Panc1 (cell line): ENCODE measurements around the gene GID4. TPM values are rescaled to one million over a fixed set of nuclear protein-coding genes. Genes with fewer than 3 reads are reported as not detected.

Experiments used
- ATAC-seq: fragments of 200-7000 bp; cut with Tn5 transposase; 2 replicates; pipeline ENCODE4 v1.9.1; 2020; ENCODE audit warnings: mild to moderate bottlenecking, moderate library complexity
- BruUV-seq: library from RNA; stranded (reverse); fragments of 400-500 nt; replicated peaks from 2 replicates; lab custom pipeline; 2021; lab: Mats Ljungman, UMichigan
- CTCF ChIA-PET: fragments of 300-600 bp; sonication (Branson Sonifier 250); formaldehyde crosslinking; loops from one replicate; lab custom pipeline; 2022; ENCODE audit warnings: antibody characterized with exemption; lab: Charles Lee
- POLR2A ChIA-PET: fragments of 300-600 bp; sonication (Branson Sonifier 250); formaldehyde crosslinking; loops from one replicate; lab custom pipeline; 2022; ENCODE audit warnings: antibody characterized with exemption; lab: Charles Lee
- DNase-seq: peaks from one replicate; pipeline ENCODE4 v3.0.0-alpha.2; 2010; ENCODE audit warnings: low read depth, low spot score
- H3K27ac ChIP-seq: 2 replicates; pipeline ENCODE4 v1.5.1; 2011; ENCODE audit warnings: mild to moderate bottlenecking, low read length, inconsistent platforms
- H3K27me3 ChIP-seq: fragments of 200-500 bp; sonication (Bioruptor generic); 2 replicates; pipeline ENCODE4 v1.6.0; 2014; ENCODE audit warnings: low read length, inconsistent platforms; ENCODE audit not compliant: control insufficient read depth, insufficient read depth
- H3K36me3 ChIP-seq: fragments of 200-500 bp; sonication (Bioruptor generic); 2 replicates; pipeline ENCODE4 v1.5.1; 2014; ENCODE audit warnings: inconsistent platforms, mild to moderate bottlenecking, low read length, moderate library complexity; ENCODE audit not compliant: control insufficient read depth, insufficient read depth
- H3K4me1 ChIP-seq: 2 replicates; pipeline ENCODE4 v1.5.1; 2011; ENCODE audit warnings: inconsistent platforms, mild to moderate bottlenecking, low read length, moderate library complexity; ENCODE audit not compliant: control insufficient read depth, insufficient read depth
- H3K4me3 ChIP-seq, 2 experiments: 2 replicates each; pipeline ENCODE4 v1.5.1; 2011 to 2012; ENCODE audit warnings: low read depth in 2 of 2, low read length in 2 of 2, mild to moderate bottlenecking in 2 of 2, inconsistent platforms in 1 of 2, moderate library complexity in 1 of 2
- H3K9me3 ChIP-seq: fragments of 200-500 bp; sonication (Bioruptor generic); 2 replicates; pipeline ENCODE4 v1.5.1; 2014; ENCODE audit warnings: low read depth, mild to moderate bottlenecking, inconsistent platforms, low read length, moderate library complexity; ENCODE audit not compliant: control insufficient read depth, insufficient read depth
- CTCF ChIP-seq: fragments of 450-650 bp; IDR thresholded peaks from 2 replicates; pipeline ENCODE4 v1.5.1; 2017; ENCODE audit warnings: mild to moderate bottlenecking
- POLR2AphosphoS5 ChIP-seq: IDR thresholded peaks from 2 replicates; pipeline ENCODE4 v1.6.1; 2012; ENCODE audit warnings: mild to moderate bottlenecking, low read depth, low read length, moderate library complexity
- REST ChIP-seq, 2 experiments: IDR thresholded peaks; 2 replicates each; pipeline ENCODE4 v1.6.1; 2011 to 2012; ENCODE audit warnings: low read depth in 2 of 2, control low read depth in 1 of 2, low read length in 1 of 2, mild to moderate bottlenecking in 1 of 2, moderate library complexity in 1 of 2; ENCODE audit not compliant: insufficient read depth in 1 of 2
- SIN3A ChIP-seq: IDR thresholded peaks from 2 replicates; pipeline ENCODE4 v1.6.1; 2012; ENCODE audit warnings: low read depth, mild to moderate bottlenecking, low read length, moderate library complexity, borderline replicate concordance; ENCODE audit not compliant: insufficient read depth
- TCF7L2 ChIP-seq: IDR thresholded peaks from 2 replicates; pipeline ENCODE4 v1.6.1; 2011; ENCODE audit warnings: mild to moderate bottlenecking, low read depth, low read length, inconsistent platforms
- in situ Hi-C: cut with HindIII; loops from 2 replicates; pipeline ENCODE4 v1.10.0; 2016; ENCODE audit warnings: low sequenced_read_pairs, low pct_unique_long_range_greater_than_20kb
- intact Hi-C: fragments of 100-400 bp; cut with micrococcal nuclease; formaldehyde crosslinking; loops from one replicate; pipeline ENCODE4 v1.10.0; 2022; ENCODE audit not compliant: unreplicated experiment
- total RNA-seq: library from RNA; stranded (reverse); gene quantifications from one replicate; pipeline ENCODE4 v1.2.1, GENCODE V29; 2021; ENCODE audit not compliant: unreplicated experiment

Gene GID4
- total RNA-seq, 1 experiment from 2014 or later: 11.1 TPM

GRCh38 chr17:18035704-18036103 is 3.5 kb upstream of the GID4 start:
- intact Hi-C loops: loop anchor here (10.0 kb wide), 1 partner anchor 211 kb away; no protein-coding TSS in a partner anchor
- ChIA-PET POLR2A (no interaction called here), CTCF (no interaction called here)
- no peak overlapping the region for H3K27ac ChIP-seq
- in situ Hi-C loops: no loop called here
- ATAC-seq (no peak), DNase-seq (no peak)
- no TSS peak for BruUV-seq
- no peak overlapping the region for H3K4me3 ChIP-seq
- no peaks in the 10 kb centered on the region for H3K9me3 ChIP-seq
- H3K36me3 ChIP-seq: no peaks in the 10 kb centered on the region; the same call in 1 of the 2 replicates
- peaks cover 13% of the 10 kb centered on the region for H3K4me1 ChIP-seq
- H3K27me3 ChIP-seq: no peaks in the 10 kb centered on the region
- TF ChIP-seq REST (IDR thresholded peaks at IDR 0.05; ENCODE audit: insufficient read depth in 1 of 2, low read depth in 2 of 2, low read length in 1 of 2) (no peak), SIN3A (no peak), TCF7L2 (no peak), CTCF (no peak), POLR2AphosphoS5 (no peak)

- no peak overlapping the region for H3K27ac ChIP-seq
- H3K4me1 ChIP-seq: peaks cover 17% of the 10 kb centered on the region
- intact Hi-C loops: loop anchor here (10.0 kb wide), 1 partner anchor 213 kb away; no protein-coding TSS in a partner anchor
- TF ChIP-seq CTCF: no peak
- TF ChIP-seq REST (IDR thresholded peaks at IDR 0.05; ENCODE audit: insufficient read depth in 1 of 2, low read depth in 2 of 2, low read length in 1 of 2): no peak
- TF ChIP-seq POLR2AphosphoS5: no peak
- no peak for TF ChIP-seq SIN3A
- no peak for TF ChIP-seq TCF7L2
- H3K4me3 ChIP-seq: peak overlapping the region in 1 of 2 experiments; percentile 8; a peak in 1 of 4 replicates
- ATAC-seq: no peak
- TSS peak; percentile 65 for BruUV-seq
- ChIA-PET CTCF (no interaction called here), POLR2A (no interaction called here)
- in situ Hi-C loops: no loop called here
- DNase-seq: no peak
- no peaks in the 10 kb centered on the region for H3K27me3 ChIP-seq
- H3K9me3 ChIP-seq: no peaks in the 10 kb centered on the region
- no peaks in the 10 kb centered on the region; the same call in 1 of the 2 replicates for H3K36me3 ChIP-seq
Observed at GRCh38 chr17:18037486-18037885, 1.7 kb upstream of the GID4 start.
